LNCAP (cell line): ENCODE measurements around the gene MUC4.

Experiments
- TF ChIP-seq, protein P1 (sequence below): fragments of 450-650 bp; IDR thresholded peaks from 2 replicates; pipeline ENCODE4 v1.5.1; 2017; ENCODE audit warnings: mild to moderate bottlenecking

Gene MUC4

DNA sequence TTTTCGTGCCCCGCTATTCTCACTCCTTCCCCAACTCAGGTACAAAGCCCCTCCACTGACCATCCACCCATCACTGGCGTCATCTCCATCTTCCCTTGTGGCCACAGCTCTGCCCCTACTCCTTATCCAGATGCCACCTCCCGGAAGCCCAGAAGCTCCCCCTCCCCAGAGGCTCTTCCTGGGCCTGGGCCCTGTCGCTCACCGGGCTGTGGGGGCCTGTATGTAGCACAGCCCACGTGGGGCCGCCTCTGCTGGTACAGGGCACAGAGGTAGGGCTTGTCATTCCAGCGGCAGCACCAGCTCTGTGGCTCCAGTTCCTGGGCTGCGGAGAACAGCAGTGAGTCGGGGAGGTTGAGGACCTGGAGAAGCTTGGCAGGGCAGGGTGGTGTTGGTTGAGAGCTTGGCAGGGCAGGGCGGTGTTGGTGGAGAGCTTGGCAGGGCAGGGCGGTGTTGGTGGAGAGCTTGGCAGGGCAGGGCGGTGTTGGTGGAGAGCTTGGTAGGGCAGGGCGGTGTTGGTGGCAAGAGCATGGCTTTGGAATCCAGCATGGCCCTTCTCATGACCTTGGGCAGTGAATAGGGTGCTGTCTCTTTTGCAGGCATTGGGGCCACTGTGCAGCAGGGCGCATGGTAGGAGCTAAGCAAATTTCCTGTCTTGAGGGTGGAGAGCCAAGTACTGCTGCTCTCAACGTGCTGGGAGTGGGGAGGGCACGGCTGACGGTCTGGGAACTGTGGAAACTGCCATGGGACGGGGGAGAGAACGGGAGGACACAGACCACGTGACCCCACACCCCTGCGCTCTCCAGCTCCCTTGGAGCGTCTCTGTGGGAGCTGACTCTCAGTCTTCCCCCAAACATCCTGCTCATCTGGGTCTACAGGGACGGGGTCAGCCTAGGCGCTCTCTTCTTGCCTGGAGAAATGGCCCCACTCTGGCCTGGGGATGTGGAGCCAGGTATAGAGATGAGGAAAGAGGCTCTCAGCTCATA, 47.6 kb downstream of the MUC4 start:
- TF ChIP-seq, protein P1, sequence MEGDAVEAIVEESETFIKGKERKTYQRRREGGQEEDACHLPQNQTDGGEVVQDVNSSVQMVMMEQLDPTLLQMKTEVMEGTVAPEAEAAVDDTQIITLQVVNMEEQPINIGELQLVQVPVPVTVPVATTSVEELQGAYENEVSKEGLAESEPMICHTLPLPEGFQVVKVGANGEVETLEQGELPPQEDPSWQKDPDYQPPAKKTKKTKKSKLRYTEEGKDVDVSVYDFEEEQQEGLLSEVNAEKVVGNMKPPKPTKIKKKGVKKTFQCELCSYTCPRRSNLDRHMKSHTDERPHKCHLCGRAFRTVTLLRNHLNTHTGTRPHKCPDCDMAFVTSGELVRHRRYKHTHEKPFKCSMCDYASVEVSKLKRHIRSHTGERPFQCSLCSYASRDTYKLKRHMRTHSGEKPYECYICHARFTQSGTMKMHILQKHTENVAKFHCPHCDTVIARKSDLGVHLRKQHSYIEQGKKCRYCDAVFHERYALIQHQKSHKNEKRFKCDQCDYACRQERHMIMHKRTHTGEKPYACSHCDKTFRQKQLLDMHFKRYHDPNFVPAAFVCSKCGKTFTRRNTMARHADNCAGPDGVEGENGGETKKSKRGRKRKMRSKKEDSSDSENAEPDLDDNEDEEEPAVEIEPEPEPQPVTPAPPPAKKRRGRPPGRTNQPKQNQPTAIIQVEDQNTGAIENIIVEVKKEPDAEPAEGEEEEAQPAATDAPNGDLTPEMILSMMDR: no peak

DNA sequence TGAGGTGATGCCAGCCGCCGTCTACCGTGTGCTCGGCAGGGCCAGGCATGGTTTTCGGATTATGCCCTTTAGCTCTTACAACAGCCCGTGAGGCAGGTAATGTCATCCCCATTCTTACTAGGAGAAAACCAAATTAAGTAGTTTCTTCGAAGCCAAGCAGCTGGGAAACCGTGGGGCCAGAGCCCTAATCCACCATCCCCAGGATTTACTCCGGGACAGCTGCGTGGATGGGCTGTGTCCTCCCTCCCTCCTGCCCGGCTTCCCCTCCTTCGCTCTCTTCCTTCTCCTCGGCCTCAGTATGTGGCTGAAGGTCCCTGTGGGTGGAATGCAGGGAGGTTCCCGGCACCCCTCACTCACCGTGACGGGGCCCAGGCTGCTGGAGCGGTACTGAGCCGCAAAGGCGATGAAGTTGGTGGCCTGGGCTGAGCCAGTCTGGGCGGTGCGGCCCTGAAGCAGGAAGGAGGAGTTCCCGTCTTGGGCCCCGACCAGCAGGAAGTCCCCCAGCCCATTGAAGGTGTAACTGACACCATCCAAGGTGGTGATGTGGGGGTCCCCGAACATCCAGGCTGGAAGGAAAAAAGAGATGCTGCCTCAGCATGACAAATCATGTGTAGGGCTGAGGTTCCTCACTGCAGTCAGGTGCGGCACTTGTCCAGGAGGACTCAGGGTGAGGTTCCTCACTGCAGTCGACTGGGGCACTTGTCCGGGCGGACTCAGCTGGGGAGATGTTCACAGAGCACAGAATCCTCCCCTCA, 48.5 kb downstream of the MUC4 start:
- TF ChIP-seq, protein P1: no peak

DNA sequence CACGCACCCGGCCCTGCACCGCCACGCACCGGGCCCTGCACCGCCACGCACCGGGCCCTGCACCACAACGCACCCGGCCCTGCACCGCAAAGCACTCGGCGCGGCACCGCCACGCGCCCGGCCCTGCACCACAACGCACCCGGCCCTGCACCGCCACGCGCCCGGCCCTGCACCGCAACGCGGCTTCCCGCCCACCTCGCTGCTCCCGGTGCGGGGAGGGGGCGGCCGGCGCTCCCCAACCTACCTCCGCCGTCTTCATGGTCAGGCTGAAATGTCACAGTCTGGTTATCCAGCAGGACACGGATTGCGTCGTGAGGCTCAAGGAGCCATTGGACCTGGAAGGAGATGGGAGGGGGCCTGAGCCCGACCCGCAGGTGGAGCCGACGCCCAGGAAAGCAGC, 49.1 kb downstream of the MUC4 start:
- TF ChIP-seq, protein P1: no peak

DNA sequence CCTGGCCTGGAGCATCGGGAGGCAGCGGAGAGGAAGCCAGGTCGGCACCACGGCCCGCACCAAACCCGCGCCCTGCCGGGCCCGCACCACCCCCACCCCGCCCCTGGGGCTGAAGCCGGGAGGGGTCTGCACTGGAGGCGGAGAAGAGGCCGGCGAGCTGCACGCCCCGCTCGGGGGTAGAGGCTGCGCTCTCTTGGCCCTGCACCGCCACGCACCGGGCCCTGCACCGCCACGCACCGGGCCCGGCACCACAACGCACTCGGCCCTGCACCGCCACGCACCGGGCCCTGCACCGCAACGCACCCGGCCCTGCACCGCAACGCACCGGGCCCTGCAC, 49.5 kb downstream of the MUC4 start:
- TF ChIP-seq, protein P1: no peak

DNA sequence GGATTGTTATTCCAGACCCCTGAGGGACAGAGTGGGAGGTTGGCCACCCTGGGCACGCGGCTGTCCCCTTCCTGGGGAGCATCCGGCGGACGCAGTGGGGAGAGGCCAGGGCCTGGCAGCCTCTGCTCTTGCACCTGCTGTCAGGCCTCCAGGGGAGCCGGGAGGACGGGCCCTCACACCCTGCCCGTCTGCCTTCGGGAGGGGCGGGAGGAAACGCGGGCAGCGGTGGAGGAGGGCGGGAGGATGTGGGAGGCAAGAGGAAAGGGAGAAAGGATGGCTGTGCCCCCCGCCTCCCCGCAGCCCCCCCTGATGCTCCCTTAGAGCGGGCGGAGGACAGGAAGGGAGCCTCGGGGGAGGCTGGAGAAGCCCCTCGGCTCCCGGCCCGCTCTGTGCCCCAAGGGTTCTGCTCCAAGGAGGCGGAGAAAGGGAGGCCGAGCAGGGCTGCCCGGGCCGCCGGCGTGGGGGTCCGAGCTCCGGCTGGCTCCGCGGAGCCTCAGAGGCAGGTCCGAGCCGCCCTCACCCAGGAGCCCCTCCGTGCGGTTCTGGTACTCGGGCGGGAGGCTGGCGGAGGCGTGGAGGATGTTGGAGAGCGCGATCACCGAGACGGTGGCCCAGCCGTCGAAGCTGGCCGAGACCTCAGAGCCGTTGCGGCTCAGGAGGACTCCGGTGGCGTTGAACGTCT, 50.0 kb downstream of the MUC4 start:
- TF ChIP-seq, protein P1: no peak

DNA sequence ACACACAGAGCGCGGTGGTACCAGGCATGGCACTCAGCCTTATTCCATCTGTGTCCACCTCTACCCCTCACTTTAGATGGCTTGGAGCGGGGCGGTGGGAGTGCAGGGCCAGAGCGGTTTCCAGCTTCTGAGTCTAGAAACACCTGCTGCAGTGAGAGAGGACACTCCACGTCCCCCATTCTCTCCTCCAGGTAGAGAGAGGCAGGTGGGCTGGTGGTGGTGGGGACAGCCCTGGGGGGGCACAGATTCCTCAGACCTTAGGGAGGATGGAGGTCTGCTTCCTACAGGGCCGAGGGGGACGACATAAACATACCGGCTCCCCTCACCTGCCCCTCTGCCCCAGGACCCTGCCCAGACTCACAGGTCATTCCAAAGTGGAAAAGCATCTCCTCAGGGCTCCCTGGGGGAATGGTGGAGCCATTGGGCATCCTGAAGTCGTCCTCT, 50.6 kb downstream of the MUC4 start:
- TF ChIP-seq, protein P1: no peak

DNA sequence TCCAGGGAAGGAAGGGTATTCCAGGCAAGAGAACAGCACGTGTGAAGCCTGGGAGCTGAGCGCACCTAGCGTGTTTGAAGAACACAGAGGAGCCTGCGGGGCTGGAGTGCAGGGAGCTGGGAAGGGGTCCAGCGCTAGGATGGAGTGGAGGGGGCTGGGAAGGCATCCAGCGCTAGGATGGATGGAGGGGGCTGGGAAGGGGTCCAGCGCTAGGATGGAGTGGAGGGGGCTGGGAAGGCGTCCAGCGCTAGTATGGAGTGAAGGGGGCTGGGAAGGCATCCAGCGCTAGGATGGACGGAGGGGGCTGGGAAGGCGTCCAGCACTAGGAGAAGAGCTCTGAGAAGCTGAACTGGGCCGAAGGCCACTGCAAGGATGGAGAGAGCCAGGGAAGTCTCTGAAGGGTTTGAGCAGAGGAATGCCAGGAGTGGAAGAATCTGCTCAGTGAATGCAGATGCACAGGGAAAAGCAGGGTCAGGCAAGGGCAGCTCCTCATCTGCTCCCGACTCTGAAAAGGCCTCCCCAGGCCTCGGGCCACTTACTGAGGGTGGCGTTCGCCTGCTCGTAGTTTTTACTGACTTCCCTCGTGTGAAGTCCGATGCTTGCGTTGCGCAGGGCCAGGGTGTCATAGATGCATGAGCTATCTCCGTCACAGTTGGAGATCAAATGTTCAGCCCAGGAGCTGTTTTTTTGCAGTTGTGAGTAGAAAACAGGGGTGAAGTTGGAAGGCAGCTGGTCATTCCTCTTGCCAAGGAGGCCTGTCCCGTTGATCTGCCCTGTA, 51.2 kb downstream of the MUC4 start:
- TF ChIP-seq, protein P1: no peak
